EH (cell line): ENCODE results near the gene CACNB1.

ENCODE experiments used
- DNase-seq: peaks from one replicate; pipeline ENCODE4 v3.0.0-alpha.2; 2015; ENCODE audit warnings: low read depth

The CACNB1 gene

GRCh38 chr17:39123627-39124026, 73.8 kb downstream of the CACNB1 start:
- DNase-seq = no peak
